T47D (cell line): Measurements from ENCODE around the gene MAP3K6.
A peak's percentile ranks its signal among the peaks of the same experiment; 100 is the strongest.

Source experiments
- DNase-seq, 2 experiments: peaks; one replicate each; pipeline versions ENCODE4 v3.0.0 to v3.0.0-alpha.2; 2011 to 2012; ENCODE audit warnings: low read depth in 1 of 2, low spot score in 1 of 2
- JUND ChIP-seq: IDR thresholded peaks from 2 replicates; pipeline ENCODE4 v1.6.1; 2012; ENCODE audit warnings: low read depth
- in situ Hi-C: cut with HindIII; loops from 2 replicates; pipeline ENCODE4 v1.10.0; 2016; ENCODE audit warnings: low sequenced_read_pairs, low pct_unique_long_range_greater_than_20kb

Gene MAP3K6

DNA sequence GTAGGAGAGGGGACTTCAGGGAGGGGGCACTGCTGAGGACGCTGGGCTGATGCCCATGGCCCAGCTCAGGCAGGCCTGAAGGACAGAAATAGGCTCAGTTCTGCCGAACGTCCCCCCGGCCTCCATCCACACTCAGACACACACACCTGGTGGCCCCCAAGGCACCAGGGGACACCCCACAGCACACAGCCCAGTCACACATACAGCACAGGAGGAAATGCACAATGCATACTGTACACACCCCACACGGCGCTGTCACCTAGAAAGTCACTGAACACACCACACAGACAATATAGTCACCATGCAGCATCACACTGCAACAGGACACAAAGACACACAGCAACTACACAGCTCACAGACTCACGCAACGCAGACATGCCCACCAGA lies 24.4 kb downstream of the MAP3K6 start:
- in situ Hi-C loops: no loop called here
- TF ChIP-seq JUND: no peak
- no peak for DNase-seq

DNA sequence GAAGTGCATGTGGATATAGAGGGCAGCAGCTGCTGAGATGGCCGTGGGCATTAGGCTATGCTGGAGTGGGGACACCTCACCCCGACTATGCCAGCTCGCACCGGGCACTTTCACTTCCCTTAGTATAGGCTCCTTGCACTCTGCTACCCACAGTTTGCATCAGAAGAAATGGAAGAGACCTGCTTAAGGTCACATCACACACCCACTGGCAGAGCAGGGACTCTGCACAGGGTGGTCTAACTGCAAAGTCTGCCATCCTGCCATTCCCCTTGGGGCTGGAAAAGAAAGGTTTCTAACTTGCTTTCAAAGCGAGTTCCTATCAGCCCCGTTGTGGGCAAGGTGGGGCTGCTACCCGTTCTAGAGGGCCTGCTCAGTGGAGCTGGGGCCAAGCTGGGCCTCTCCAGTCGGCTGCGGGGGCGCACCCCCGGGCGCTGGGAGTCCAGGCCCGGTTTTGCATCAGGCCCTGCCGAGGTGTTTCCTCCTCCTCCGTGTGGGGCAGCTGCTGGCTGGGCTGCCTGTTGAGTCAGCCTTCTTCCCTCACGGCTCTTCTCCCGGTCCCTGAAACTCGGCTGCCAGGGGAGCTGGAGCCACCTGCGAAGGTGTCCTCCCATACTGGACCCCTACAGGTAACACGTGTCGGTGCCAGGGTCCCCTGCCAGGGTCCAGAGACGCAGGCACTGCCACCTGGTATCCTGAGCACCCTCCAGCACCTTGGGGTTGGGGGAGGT lies 25.1 kb downstream of the MAP3K6 start, which contains the start of gene SYTL1:
TSS of gene SYTL1 (plus strand) at position 498 of the 728 bp plus-strand sequence. CDS start 3,313 bp downstream, outside the sequence.
- peak; percentile 77 to 81 for DNase-seq
- 0 out of 2 replicates have a peak, but pooled peaks have one; percentile 6 for TF ChIP-seq JUND
- in situ Hi-C loops: no loop called here

DNA sequence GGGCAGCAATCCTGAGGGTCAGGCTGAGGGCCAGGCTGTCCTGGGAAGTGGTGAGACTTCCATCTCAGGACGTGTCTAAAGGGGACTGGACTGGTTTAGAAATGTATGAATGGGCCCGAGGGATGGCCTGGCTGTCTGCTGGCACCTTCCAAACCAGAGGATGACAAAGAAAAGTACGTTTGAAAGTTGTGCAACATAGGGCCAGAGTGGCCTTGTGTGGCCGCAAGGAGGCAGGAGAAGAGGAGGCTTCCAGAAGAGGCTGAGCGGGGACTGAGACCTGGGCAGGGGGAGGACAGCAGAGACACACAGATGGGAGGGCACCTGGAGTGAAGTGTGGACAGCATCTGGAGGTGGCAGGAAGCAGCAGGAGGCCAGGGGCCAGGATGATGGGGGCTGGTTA lies 27.5 kb downstream of the MAP3K6 start:
- no peak for TF ChIP-seq JUND
- no peak for DNase-seq
- in situ Hi-C loops: no loop called here

DNA sequence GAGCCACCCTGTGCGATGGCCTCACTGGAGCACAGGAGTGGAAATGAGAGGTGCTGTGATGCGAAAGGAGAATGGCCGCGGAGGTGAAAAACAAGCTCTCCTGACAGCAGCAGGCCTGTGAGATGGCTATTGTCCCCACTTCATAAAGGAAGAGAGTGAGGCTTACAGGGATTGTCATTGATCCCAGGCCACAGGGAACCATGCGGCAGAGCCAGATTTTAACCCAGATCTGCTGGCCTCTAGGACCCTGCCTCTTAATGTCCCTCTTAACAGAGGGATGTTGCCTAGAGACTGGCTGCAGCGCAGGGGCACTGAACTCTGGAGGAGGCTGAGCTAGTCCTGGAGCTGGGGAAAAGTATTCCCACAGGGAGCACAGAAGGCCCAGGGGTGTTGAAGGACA lies 28.0 kb downstream of the MAP3K6 start:
- TF ChIP-seq JUND: no peak
- in situ Hi-C loops: no loop called here
- no peak for DNase-seq

DNA sequence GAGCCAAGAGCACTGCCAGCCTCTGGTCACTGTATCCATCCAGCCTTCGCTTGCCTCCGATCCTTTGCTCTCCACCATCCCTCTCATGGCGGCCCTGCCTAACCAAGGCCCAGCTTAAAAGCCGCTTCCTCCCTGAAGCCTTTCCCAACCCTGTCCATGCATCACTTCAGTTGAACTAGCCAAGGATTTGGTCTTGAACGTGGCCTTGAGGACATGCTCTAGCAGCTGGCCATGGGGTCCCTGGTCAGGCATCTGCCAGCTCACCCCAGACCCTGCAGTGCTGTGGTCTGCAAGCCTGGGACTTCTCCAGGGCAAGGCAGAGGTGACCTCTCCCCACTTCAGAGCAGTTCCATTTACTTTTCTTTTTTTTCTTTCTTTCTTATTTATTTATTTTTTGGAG lies 30.0 kb downstream of the MAP3K6 start:
- no peak for DNase-seq
- TF ChIP-seq JUND: no peak
- in situ Hi-C loops: no loop called here

DNA sequence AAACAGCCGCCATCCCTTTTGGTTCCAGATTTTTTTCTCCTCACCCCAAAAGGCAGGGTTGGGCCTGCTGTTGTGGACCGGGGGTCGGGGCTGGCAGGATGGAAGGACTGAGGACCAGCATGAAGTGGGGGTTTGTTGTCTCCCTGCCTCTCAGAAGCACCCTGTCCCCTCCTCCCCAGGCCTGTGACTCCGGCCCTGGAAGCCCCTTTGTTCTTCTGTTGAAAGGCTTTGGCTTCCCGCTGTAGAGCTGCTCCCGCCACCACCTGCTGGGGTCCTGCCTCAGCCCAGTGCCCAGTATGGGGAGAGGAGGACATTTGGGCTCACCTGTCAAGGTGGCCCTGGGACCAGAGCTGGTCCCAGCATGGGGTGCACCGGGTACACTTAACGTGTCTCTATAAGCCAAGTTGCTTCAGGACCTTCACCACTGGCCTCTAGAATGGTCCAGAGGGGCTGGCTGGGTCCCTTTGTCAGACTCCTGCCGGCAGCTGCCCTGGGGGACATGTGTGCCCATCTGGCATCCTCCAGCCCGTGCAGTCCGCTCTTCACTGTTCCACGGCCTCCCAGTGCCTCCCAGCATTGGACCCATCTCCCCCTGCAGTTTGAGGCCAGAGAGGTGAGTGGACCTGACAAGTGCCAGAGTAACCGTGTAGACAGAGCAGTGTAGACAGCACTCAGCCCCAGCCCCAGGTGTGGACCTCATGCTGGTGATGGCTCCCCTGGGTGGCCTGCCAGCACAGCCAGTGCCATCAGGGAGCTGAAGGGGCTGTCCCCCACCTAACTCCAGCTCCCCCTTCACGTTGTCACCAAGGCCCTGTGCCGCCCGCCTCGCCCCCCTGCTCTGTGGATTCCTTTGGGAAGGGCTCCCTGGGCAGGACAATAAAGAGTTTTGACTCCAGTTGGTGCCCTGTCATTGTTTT lies 31.0 kb downstream of the MAP3K6 start:
- in situ Hi-C loops: no loop called here
- DNase-seq: no peak
- no peak for TF ChIP-seq JUND

DNA sequence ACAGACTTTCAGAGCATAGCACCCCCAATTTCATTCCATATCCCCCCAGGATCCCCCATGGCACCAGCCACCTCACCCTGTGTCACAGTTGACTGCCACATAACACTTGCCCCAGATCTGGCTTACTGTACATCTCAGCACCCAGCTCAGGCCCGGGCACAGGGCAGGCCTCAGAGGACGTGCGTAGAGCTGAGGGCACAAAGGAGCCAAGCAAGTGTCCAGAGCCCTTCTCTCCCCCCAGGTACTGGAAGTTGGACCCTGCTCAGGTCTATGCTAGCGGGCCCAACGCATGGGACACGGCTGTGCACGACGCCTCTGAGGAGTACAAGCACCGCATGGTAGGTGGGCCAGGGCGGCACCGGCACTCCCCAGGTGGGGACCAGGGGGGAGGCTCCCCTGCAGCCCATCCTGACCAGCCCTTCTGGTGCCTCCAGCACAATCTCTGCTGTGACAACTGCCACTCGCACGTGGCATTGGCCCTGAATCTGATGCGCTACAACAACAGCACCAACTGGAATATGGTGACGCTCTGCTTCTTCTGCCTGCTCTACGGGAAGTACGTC lies 33.0 kb downstream of the MAP3K6 start:
- TF ChIP-seq JUND: no peak
- in situ Hi-C loops: no loop called here
- DNase-seq: no peak

DNA sequence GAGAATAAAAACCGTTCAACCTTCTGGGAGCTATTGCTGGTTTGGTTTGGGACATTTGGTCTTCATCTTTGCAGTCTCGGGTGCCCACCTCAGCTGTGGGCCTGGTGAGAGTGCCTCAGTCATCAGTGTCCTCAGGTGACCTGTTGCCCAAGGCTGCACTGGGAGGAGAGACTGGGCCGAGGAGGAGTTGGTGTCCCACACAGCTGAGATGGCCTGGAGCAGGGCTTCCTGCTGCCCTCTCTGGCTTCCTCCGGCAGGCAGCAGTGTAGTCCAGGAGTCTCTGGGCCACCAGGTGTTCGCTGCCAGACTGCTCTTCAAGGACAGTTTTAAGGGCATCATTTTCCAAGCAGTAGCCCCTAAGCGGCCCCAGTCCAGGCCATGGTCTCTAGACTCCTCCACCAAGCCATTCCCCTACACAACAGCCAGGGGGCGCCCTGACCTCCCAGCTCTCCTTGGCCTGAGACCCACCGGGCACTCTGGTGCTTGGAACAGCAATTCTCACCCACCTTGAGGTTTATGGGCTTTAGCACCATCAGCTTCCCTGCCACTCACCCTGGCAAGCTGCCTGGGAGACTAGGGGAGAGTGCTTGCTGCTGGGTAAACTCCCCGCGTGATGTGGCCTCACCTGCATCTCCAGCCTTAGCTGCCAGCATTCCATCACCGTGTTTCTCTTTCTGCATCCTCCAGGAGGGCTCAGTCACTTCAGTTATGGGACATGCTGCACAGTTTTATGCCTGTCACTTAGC lies 34.1 kb downstream of the MAP3K6 start:
- TF ChIP-seq JUND: no peak
- in situ Hi-C loops: no loop called here
- peak; percentile 40 to 45 for DNase-seq

DNA sequence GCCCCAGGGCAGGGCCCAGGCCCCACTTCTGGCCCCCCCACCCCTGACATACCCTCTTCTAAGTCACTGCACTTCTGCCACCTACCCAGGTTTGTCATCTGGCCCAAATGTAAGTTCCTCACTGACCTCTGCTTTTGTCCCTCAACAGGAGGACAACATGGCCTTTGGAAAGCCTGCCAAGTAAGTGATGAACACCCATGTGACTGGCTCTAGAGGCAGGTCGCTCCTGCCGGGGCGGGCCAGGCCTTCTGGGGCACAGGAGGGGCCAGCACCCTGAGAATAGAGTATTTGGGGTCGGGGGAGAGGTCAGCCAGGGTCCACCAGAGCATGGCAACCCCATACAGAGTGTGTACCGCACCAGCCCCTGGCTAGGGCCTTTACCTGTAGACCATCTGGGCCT lies 34.8 kb downstream of the MAP3K6 start:
- in situ Hi-C loops: no loop called here
- TF ChIP-seq JUND: no peak
- no peak for DNase-seq

DNA sequence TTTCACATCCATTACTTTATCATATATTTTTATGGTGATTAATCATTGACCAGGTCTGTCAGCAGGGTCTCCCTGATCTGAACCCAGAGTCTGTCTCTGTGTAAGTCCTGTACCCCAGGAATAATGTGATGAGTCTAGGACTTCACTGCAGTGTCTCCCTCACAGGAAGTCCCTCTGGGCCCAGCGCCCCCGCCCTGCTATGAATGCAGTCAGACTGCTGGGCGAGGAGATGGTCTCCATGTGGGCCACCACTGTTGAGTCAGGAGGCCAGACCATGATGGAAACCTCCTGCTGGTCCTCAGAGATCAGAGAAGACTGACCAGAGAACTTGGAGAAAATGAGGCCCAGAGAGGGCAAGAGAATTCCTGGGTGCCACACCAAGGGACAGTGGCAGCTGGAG lies 35.3 kb downstream of the MAP3K6 start:
- in situ Hi-C loops: no loop called here
- no peak for DNase-seq
- no peak for TF ChIP-seq JUND

DNA sequence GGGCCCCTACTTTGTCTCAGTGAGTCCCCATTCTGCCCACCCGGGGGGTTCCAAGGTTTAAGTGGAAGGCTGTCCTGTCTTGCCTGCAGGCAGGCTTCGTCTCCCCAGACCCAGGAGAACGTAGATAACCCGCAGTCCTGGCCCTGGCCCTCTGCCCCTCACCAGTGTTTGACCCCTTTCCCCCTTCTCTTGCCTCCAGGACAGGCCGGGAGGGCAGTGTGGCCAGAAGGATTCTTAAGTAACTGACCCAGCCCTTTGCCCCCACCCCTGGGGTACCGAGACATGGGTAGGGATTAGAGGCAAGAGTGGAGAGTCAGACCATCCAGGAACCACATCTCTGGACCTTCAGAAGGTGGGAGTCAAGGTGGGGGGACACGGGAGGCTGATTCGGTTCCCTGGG lies 36.0 kb downstream of the MAP3K6 start:
- in situ Hi-C loops: no loop called here
- no peak for TF ChIP-seq JUND
- DNase-seq: no peak

DNA sequence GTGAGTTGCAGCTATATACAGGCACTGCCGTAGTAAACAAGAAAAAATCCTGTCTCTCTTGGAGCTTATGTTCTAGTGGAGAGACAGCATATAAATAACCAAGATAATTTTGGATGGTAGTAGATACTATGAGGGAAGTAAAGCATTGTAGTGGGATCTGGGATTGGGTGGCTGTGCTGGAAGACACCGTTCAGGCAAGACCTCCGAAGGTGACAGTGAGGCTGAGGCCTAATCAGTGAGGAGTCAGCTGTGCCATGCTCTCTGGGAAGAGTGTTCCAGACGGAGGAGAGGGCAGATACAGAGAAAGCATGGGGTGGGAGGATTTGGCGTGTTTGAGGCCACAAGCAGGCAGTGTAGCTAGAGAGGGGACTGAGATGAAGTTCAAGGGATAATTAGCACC lies 38.8 kb downstream of the MAP3K6 start:
- DNase-seq: no peak
- no peak for TF ChIP-seq JUND
- in situ Hi-C loops: no loop called here
